Left ventricle myocardium inferior (tissue), 1 donor: Measurements from ENCODE around the gene LINC01488. TPM values are rescaled to one million over a fixed set of nuclear protein-coding genes. Genes with fewer than 3 reads are reported as not detected.

ENCODE experiments used
- DNase-seq: peaks from one replicate; pipeline ENCODE4 v3.0.0-alpha.2; 2020
- H3K27ac ChIP-seq: fragments of 200-600 bp; replicated peaks from 2 replicates; pipeline ENCODE4 v1.8.0; 2021
- H3K27me3 ChIP-seq: fragments of 200-600 bp; 2 replicates; pipeline ENCODE4 v1.8.0; 2021; ENCODE audit warnings: low read depth
- H3K36me3 ChIP-seq: fragments of 200-600 bp; 2 replicates; pipeline ENCODE4 v1.8.0; 2021
- H3K4me1 ChIP-seq: fragments of 200-600 bp; 2 replicates; pipeline ENCODE4 v1.8.0; 2021
- H3K4me3 ChIP-seq: fragments of 200-600 bp; 2 replicates; pipeline ENCODE4 v1.8.0; 2021; ENCODE audit warnings: mild to moderate bottlenecking, moderate library complexity
- H3K9me3 ChIP-seq: fragments of 200-600 bp; replicated peaks from 2 replicates; pipeline ENCODE4 v1.8.0; 2021
- intact Hi-C: fragments of 100-400 bp; cut with micrococcal nuclease; formaldehyde crosslinking; loops from one replicate; pipeline ENCODE4 v1.11.0; 2022
- total RNA-seq: library from RNA; stranded (reverse); fragmentation: NEBNext Ultra II Directional; extraction: Animal tissue kit (Norgen Biotek cat#: 25700); gene quantifications from one replicate; pipeline ENCODE4 v1.2.1, GENCODE V29; 2021
- TF ChIP-seq, protein P1 (sequence below): fragments of 200-600 bp; IDR thresholded peaks from 2 replicates; pipeline ENCODE4 v1.8.0; 2021; ENCODE audit warnings: antibody characterized with exemption, mild to moderate bottlenecking, borderline replicate concordance
- donor health status: DM: no; HTN: yes; CAD: no; lungs with severe emphysema.

LINC01488 gene
- total RNA-seq, 1 donor from 2014 or later, result 0.38 TPM

DNA sequence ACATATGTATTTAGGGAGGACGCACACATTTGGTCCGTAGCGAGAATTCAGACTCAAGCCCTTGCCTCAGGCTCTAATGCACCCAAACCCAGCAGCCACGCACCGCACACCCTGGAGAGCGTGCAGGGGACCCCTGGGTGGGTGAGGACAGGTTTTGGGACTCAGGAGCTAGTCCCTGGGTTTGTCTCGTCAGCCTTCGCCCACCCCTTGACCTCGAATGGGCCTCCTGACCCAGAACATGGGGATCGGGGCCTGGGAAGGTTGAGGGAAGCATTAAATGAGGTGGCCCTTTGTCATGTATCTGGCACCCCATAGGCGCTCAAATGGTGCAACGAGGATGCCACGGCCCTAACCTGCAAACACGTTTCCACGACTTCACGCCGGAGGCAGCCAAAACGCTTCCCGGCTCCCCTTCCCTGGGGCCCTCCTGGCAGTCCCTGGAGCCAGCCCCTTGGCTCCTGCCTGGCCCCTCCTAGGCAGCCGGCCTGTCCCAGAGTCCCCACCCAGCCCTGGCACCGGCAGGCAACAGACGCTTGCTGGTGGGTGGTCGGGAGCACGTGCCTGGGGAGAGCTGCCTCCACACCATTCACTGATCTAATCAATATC is 5.5 kb upstream of the LINC01488 start:
- peaks cover 24% of the 10 kb centered on the region for H3K4me1 ChIP-seq
- no peak overlapping the region for H3K27ac ChIP-seq
- no peaks in the 10 kb centered on the region for H3K36me3 ChIP-seq
- H3K27me3 ChIP-seq, result no peaks in the 10 kb centered on the region
- H3K4me3 ChIP-seq, result no peak overlapping the region
- peak; percentile 7 for DNase-seq
- TF ChIP-seq, protein P1, sequence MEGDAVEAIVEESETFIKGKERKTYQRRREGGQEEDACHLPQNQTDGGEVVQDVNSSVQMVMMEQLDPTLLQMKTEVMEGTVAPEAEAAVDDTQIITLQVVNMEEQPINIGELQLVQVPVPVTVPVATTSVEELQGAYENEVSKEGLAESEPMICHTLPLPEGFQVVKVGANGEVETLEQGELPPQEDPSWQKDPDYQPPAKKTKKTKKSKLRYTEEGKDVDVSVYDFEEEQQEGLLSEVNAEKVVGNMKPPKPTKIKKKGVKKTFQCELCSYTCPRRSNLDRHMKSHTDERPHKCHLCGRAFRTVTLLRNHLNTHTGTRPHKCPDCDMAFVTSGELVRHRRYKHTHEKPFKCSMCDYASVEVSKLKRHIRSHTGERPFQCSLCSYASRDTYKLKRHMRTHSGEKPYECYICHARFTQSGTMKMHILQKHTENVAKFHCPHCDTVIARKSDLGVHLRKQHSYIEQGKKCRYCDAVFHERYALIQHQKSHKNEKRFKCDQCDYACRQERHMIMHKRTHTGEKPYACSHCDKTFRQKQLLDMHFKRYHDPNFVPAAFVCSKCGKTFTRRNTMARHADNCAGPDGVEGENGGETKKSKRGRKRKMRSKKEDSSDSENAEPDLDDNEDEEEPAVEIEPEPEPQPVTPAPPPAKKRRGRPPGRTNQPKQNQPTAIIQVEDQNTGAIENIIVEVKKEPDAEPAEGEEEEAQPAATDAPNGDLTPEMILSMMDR, result no peak
- intact Hi-C loops, result no loop called here
- H3K9me3 ChIP-seq, result peaks cover 9% of the 10 kb centered on the region

DNA sequence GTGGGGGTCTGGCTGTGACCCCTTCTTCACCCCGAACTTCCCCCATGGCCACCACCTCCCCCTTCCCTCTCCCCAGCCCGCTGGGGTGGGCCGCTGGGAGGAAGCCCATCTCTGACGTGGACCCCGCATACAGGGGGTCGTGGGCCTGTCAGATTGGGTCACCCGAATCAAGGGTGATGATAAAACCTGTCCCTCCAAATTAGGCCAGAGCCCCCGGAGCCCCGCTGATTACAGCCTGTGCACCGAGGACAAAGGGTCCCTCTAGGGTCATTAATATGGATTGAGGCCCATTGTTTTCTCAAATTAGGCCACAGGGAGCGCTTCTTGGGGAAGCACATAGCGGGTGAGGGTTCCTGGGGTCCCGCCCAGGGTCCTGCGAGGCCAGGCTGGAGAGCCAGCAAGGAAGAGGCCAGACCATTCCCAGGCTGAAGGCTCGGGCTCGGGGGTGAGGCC is 4.9 kb upstream of the LINC01488 start:
- TF ChIP-seq, protein P1, result no peak
- H3K27me3 ChIP-seq, result no peaks in the 10 kb centered on the region
- peak; percentile 2 for DNase-seq

DNA sequence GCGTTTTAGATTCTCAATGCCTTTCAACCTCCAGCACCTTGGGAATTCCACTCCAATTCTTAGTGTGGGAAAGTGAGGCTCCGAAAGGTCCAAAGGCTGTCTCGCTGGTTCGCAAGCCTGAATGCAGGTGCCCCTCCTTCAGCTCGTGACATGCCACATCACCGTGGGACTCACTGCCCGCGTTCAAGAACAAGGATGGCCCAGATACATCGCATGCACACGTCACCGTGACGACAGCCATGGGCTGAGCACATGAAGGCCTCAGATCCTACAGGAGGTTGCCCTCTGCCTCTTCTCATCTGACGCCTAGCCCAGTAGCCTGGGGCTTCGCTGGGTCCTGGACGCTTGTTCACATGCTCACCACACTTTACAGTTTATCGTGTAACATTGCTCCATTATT is 4.4 kb upstream of the LINC01488 start:
- TF ChIP-seq, protein P1, result no peak
- Histone ChIP-seq H3K4me3 (no peak overlapping the region), H3K36me3 (no peaks in the 10 kb centered on the region), H3K4me1 (peaks cover 21% of the 10 kb centered on the region), H3K27me3 (no peaks in the 10 kb centered on the region), H3K9me3 (peaks cover 9% of the 10 kb centered on the region), H3K27ac (no peak overlapping the region)
- no peak for DNase-seq
- intact Hi-C loops, result no loop called here

More for the DNA sequence above, 4.9 kb upstream of the LINC01488 start:
- Histone ChIP-seq H3K27ac (no peak overlapping the region), H3K9me3 (peaks cover 9% of the 10 kb centered on the region), H3K36me3 (no peaks in the 10 kb centered on the region), H3K4me3 (no peak overlapping the region), H3K4me1 (peaks cover 24% of the 10 kb centered on the region)
- intact Hi-C loops, result no loop called here

DNA sequence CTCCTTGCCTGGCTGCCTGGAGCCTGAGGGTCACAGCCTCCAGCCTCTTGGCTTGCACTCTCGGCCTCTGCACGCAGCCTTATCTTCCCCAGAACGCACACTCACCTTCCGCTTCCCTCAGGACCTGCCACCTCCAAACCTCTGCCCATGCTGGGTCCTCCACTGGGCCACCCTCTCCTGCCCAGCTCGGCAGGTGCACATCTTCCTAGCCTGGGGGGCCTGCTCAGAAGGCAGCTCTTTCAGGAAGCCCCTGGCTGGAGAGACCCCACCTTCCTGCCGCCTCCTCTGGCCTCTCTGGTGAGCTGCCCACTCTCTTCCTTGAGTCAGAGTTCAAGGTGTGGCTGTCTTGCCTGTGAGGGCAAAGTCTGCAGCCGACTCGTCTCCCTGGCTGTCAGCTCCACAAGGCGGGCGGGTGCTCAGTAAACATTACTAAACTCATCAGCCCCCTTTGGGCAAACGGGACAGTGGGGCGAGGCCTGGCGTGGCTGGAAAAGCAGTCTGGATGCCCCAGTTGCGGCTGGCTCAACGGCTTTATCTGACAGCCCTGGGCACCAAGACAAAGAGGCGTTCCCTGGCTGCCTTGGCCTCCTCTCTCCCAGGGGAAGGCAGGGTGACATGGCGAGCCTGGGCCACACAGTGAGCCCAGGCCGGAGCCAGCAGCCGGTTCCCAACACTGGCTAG is 1.7 kb upstream of the LINC01488 start:
- Histone ChIP-seq H3K9me3 (no peaks in the 10 kb centered on the region), H3K27me3 (no peaks in the 10 kb centered on the region), H3K4me1 (peaks cover 32% of the 10 kb centered on the region), H3K4me3 (no peak overlapping the region), H3K27ac (peak overlapping the region; percentile 86), H3K36me3 (no peaks in the 10 kb centered on the region)
- peak; percentile 50 for DNase-seq
- intact Hi-C loops, result no loop called here
- TF ChIP-seq, protein P1, result no peak

DNA sequence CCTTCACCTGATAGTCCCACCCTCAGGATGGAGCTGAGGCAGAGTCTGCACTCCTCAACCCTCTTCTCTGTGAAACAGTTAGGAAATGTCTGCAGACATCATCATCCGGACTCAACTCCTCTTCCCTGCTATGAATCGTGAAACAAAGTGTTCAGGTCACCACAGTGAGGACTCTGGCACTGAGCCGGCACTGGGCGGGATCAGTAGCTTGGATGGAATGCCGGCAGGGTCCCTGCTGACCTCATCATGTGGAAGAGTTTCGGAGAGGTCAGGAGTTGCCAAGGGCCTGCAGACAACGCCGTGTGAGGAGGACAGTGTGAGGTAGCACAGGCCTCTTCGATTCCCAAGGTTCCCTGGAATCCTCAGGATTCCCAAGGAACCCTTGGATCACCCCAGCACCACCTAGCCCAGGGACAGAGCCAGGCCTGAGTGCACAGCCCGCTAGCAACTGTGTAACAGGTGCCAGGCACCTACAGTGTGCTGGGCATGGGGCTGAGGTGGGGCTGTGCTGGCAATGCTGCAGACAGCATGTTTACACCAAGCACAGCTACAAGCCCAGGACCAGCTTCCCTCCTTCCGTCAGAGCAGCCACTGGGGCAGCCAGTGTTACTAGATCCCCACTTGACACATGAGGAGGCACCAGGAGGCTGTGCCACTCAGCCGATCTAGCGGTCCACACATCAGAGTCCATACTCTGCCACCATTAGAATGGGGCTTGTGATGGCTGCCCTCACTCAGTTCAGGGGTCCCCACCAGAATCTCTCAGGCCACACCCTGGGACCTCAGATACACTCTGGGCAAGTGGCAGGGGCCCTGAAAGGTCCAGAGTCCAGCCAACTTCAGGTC is 693 bp upstream of the LINC01488 start:
- no peaks in the 10 kb centered on the region for H3K27me3 ChIP-seq
- TF ChIP-seq, protein P1, result no peak
- H3K27ac ChIP-seq, result peak overlapping the region; percentile 86
- DNase-seq, result peak; percentile 79
- H3K4me1 ChIP-seq, result peaks cover 42% of the 10 kb centered on the region
- intact Hi-C loops, result no loop called here
- no peak overlapping the region for H3K4me3 ChIP-seq
- no peaks in the 10 kb centered on the region for H3K9me3 ChIP-seq
- H3K36me3 ChIP-seq, result no peaks in the 10 kb centered on the region
